A549 (cell line): ENCODE data around the gene NCOA6. TPM values are rescaled to one million over a fixed set of nuclear protein-coding genes. Genes with fewer than 3 reads are reported as not detected.

ENCODE experiments used
- ATAC-seq, 2 experiments: fragments of 200-7000 bp in 1 of 2; fragments of >200 bp in 1 of 2; cut with Nextera tagmentation in 1 of 2; cut with Tn5 transposase in 1 of 2; 3 replicates each; pipeline versions ENCODE4 v1.8.0 to v1.9.1; 2018 to 2020; ENCODE audit warnings: mild to moderate bottlenecking in 1 of 2, moderate library complexity in 1 of 2
- CTCF ChIA-PET: fragments of 300-600 bp; sonication (Branson Sonifier 250); formaldehyde crosslinking; extraction: SDS; loops from one replicate; lab custom pipeline; 2021; ENCODE audit warnings: antibody characterized with exemption, inconsistent platforms; lab: Yijun Ruan, JAX
- POLR2A ChIA-PET: fragments of 350-600 bp; formaldehyde crosslinking; extraction: SDS; loops from one replicate; lab custom pipeline; 2021; ENCODE audit warnings: antibody characterized with exemption, inconsistent platforms; lab: Yijun Ruan, JAX
- DNase-seq, 2 experiments: peaks; one replicate each; pipeline versions ENCODE4 v3.0.0 to v3.0.0-alpha.2; 2011 to 2016; ENCODE audit warnings: low read depth in 1 of 2, low spot score in 1 of 2
- FAIRE-seq: peaks from 2 replicates; lab custom pipeline; 2011; peaks lifted over from hg19 to GRCh38; lab: Jason Lieb, UNC
- H3K27ac ChIP-seq, 2 experiments: fragments of >200 bp; sonication (Bioruptor Twin); formaldehyde crosslinking; 3 replicates each; pipeline ENCODE4 v1.5.1; 2016 to 2017
- H3K4me1 ChIP-seq: fragments of >200 bp; sonication (Bioruptor Twin); formaldehyde crosslinking; 3 replicates; pipeline ENCODE4 v1.6.1; 2016
- H3K4me2 ChIP-seq: fragments of >200 bp; sonication (Bioruptor Twin); formaldehyde crosslinking; 3 replicates; pipeline ENCODE4 v1.6.1; 2016
- H3K4me3 ChIP-seq: fragments of >200 bp; sonication (Bioruptor Twin); formaldehyde crosslinking; 3 replicates; pipeline ENCODE4 v1.5.1; 2016
- H3K9me3 ChIP-seq: fragments of >200 bp; sonication (Bioruptor Twin); formaldehyde crosslinking; 3 replicates; pipeline ENCODE4 v1.6.1; 2016
- CBX2 ChIP-seq: fragments of 200-600 bp; sonication (generic); IDR thresholded peaks from 2 replicates; pipeline ENCODE4 v1.6.1; 2016; ENCODE audit warnings: low read depth, mild to moderate bottlenecking, borderline replicate concordance
- CBX8 ChIP-seq: fragments of 200-600 bp; sonication (generic); IDR thresholded peaks from 2 replicates; pipeline ENCODE4 v1.6.1; 2016
- CEBPB ChIP-seq, 2 experiments: fragments of >200 bp in 1 of 2; sonication (Bioruptor Twin) in 1 of 2; formaldehyde crosslinking in 1 of 2; IDR thresholded peaks; 2 replicates each; pipeline ENCODE4 v1.6.1; 2012 to 2016
- EHF ChIP-seq: fragments of 250-450 bp; sonication (Bioruptor Pico); IDR thresholded peaks from 2 replicates; pipeline ENCODE4 v1.5.0; 2020; ENCODE audit warnings: mild to moderate bottlenecking
- EHMT2 ChIP-seq: fragments of 200-600 bp; sonication (generic); IDR thresholded peaks from 2 replicates; pipeline ENCODE4 v1.6.1; 2016; ENCODE audit warnings: antibody characterized with exemption, low read depth, mild to moderate bottlenecking, moderate library complexity
- ESRRA ChIP-seq: fragments of 150-350 bp; IDR thresholded peaks from 2 replicates; pipeline ENCODE4 v1.6.1; 2014; ENCODE audit warnings: mild to moderate bottlenecking, low read length, borderline replicate concordance
- FOSL2 ChIP-seq, 2 experiments: fragments of 450-650 bp in 1 of 2; fragments of >200 bp in 1 of 2; sonication (Bioruptor Twin) in 1 of 2; formaldehyde crosslinking; IDR thresholded peaks; 2 replicates each; pipeline versions ENCODE4 v1.5.0 to v1.6.1; 2016 to 2020; ENCODE audit warnings: mild to moderate bottlenecking in 1 of 2, moderate library complexity in 1 of 2
- HDAC2 ChIP-seq: fragments of 200-600 bp; sonication (generic); IDR thresholded peaks from 2 replicates; pipeline ENCODE4 v1.6.1; 2016
- JUN ChIP-seq, 2 experiments: fragments of >200 bp; sonication (Bioruptor Twin); formaldehyde crosslinking; IDR thresholded peaks; 2 replicates in 1 of 2; 3 replicates in 1 of 2; pipeline ENCODE4 v1.6.1; 2016 to 2017
- JUNB ChIP-seq: fragments of >200 bp; sonication (Bioruptor Twin); formaldehyde crosslinking; IDR thresholded peaks from 2 replicates; pipeline ENCODE4 v1.6.1; 2016
- KDM5A ChIP-seq: fragments of 200-600 bp; sonication (generic); IDR thresholded peaks from 2 replicates; pipeline ENCODE4 v1.6.1; 2016; ENCODE audit warnings: antibody characterized with exemption, mild to moderate bottlenecking
- MYC ChIP-seq: IDR thresholded peaks from 2 replicates; pipeline ENCODE4 v1.6.1; 2012; ENCODE audit warnings: mild to moderate bottlenecking, inconsistent platforms, low read length, improper control_type of control experiment, borderline replicate concordance
- NPAS2 ChIP-seq: fragments of 250-450 bp; sonication (Bioruptor Pico); IDR thresholded peaks from 2 replicates; pipeline ENCODE4 v1.8.0; 2022; ENCODE audit warnings: mild to moderate bottlenecking, moderate library complexity, borderline replicate concordance
- NR3C1 ChIP-seq: fragments of >200 bp; sonication (Bioruptor Twin); formaldehyde crosslinking; IDR thresholded peaks from 3 replicates; pipeline ENCODE4 v1.6.1; 2017
- PHF8 ChIP-seq: fragments of 200-600 bp; sonication (generic); IDR thresholded peaks from 2 replicates; pipeline ENCODE4 v1.6.1; 2016; ENCODE audit warnings: low read depth, mild to moderate bottlenecking, antibody characterized with exemption, moderate library complexity, borderline replicate concordance
- POLR2A ChIP-seq: IDR thresholded peaks from 2 replicates; pipeline ENCODE4 v1.6.1; 2012; ENCODE audit warnings: mild to moderate bottlenecking, low read length
- RCOR1 ChIP-seq: fragments of 150-350 bp; IDR thresholded peaks from 2 replicates; pipeline ENCODE4 v1.6.1; 2014; ENCODE audit warnings: antibody characterized with exemption, low read length, low read depth
- RFX5 ChIP-seq: fragments of 450-650 bp; IDR thresholded peaks from 2 replicates; pipeline ENCODE4 v1.7.1; 2014; ENCODE audit warnings: antibody characterized with exemption, mild to moderate bottlenecking, moderate library complexity
- RNF2 ChIP-seq: fragments of 200-600 bp; sonication (generic); IDR thresholded peaks from 2 replicates; pipeline ENCODE4 v1.6.1; 2016; ENCODE audit warnings: low read depth, mild to moderate bottlenecking, antibody characterized with exemption, moderate library complexity, borderline replicate concordance
- SMC3 ChIP-seq: fragments of >200 bp; sonication (Bioruptor Twin); formaldehyde crosslinking; IDR thresholded peaks from 3 replicates; pipeline ENCODE4 v1.6.1; 2018; ENCODE audit warnings: inconsistent platforms
- SREBF2 ChIP-seq: fragments of 450-650 bp; IDR thresholded peaks from 2 replicates; pipeline ENCODE4 v1.6.1; 2014; ENCODE audit warnings: mild to moderate bottlenecking, moderate library complexity
- ZFP36 ChIP-seq: fragments of 450-650 bp; IDR thresholded peaks from 2 replicates; pipeline ENCODE4 v1.6.1; 2014; ENCODE audit warnings: borderline replicate concordance; ENCODE audit not compliant: partially characterized antibody
- WGBS: methylation state at CpG from one replicate; pipeline ENCODE4 v1.1.6; 2017; ENCODE audit errors: missing lambda C conversion rate; 5-methylcytosine and 5-hydroxymethylcytosine counted together
- polyA plus RNA-seq, 4 experiments: library from polyadenylated mRNA; depleted of rRNA in 3 of 4; stranded (reverse); fragments of >200 nt; fragmentation: RNase III in 1 of 4; extraction: RNeasy Plus Mini Kit Qiagen cat#74134 plus additional on column Dnase treatment in 1 of 4; gene quantifications; 2 replicates in 3 of 4; 3 replicates in 1 of 4; pipeline ENCODE4 v1.2.3, GENCODE V29; 2011 to 2017
- TF ChIP-seq, protein P1 (sequence below): IDR thresholded peaks from 2 replicates; pipeline ENCODE4 v1.6.1; 2012; ENCODE audit warnings: low read depth, borderline replicate concordance
- TF ChIP-seq, protein P2 (sequence below): fragments of 250-450 bp; sonication (Bioruptor Pico); IDR thresholded peaks from 2 replicates; pipeline ENCODE4 v1.5.0; 2021; ENCODE audit warnings: mild to moderate bottlenecking, moderate library complexity, borderline replicate concordance
- TF ChIP-seq, protein P3 (sequence below): IDR thresholded peaks from 2 replicates; pipeline ENCODE4 v1.6.1; 2012
- TF ChIP-seq, protein P4 (sequence below): fragments of >200 bp; sonication (Bioruptor Twin); formaldehyde crosslinking; IDR thresholded peaks from 3 replicates; pipeline ENCODE4 v1.5.1; 2016
- TF ChIP-seq, protein P5 (sequence below): fragments of 150-350 bp; IDR thresholded peaks from 2 replicates; pipeline ENCODE4 v1.6.1; 2014; ENCODE audit warnings: low read depth, mild to moderate bottlenecking, low read length
- TF ChIP-seq, protein P6 (sequence below): fragments of >200 bp; sonication (Bioruptor Twin); formaldehyde crosslinking; IDR thresholded peaks from 3 replicates; pipeline ENCODE4 v1.6.1; 2016
- TF ChIP-seq, protein P7 (sequence below): fragments of >200 bp; sonication (Bioruptor Twin); formaldehyde crosslinking; IDR thresholded peaks from 2 replicates; pipeline ENCODE4 v1.6.1; 2016

Gene NCOA6
- polyA plus RNA-seq, 2 of the 4 experiments (the other 2 are of a cell fraction) = 15.8 to 18.0 TPM

DNA sequence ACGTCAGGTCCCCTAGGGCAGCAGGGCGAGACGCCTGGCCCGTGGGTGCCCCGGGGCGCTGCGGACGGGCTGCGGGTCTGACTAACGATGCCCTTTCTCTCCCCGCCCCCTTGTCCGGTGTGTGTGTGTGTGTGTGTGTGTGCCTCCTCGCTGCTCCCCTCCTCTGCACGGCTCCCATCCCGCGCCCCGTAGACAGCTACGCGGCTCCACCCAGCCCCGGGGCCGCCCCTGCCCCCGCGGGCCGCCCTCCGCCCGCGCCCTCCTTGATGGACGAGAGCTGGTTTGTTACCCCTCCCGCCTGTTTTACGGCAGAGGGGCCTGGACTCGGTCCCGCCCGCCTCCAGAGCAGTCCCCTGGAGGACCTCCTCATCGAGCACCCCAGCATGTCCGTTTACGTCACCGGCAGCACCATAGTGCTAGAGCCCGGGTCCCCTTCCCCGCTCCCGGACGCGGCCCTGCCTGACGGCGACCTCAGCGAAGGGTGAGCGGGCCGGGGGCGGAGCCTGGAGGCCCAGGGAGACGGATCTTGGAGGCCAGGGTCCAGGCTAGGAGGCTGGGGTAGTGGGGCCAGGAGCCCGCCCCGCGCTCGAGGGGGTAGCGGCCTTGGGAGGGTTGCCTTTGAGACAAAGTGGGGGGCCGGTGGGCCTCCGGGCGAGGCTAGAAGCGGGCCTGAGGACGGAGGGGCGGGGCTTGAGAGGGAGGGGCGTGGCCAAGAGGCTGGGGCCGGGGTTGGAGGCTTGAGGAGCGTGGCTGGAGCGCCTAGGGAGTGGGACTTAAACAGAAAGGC lies 116.2 kb downstream of the NCOA6 start:
- Histone ChIP-seq H3K4me1 (peaks cover 40% of the 10 kb centered on the region), H3K27ac (peak overlapping the region; percentile 78 to 99), H3K9me3 (no peaks in the 10 kb centered on the region), H3K4me3 (peak overlapping the region; percentile 64), H3K4me2 (peak overlapping the region; percentile 88)
- DNase-seq (peak; percentile 86), FAIRE-seq (no peak), ATAC-seq (peak; percentile 62 to 79)
- TF ChIP-seq NR3C1 (no peak), KDM5A (no peak), POLR2A (peak; percentile 19), PHF8 (peak; percentile 65), NPAS2 (CRISPR knock-in tag) (no peak), ZFP36 (no peak), FOSL2 (IDR thresholded peaks at IDR 0.05) (no peak), FOSL2 (CRISPR knock-in tag; IDR thresholded peaks at IDR 0.05) (peak; percentile 22; the same call in 1 of the 2 replicates), CEBPB (IDR thresholded peaks at IDR 0.05) (no peak)
- TF ChIP-seq, protein P1, sequence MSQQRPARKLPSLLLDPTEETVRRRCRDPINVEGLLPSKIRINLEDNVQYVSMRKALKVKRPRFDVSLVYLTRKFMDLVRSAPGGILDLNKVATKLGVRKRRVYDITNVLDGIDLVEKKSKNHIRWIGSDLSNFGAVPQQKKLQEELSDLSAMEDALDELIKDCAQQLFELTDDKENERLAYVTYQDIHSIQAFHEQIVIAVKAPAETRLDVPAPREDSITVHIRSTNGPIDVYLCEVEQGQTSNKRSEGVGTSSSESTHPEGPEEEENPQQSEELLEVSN = peak; percentile 62; the same call in 1 of the 2 replicates
- POLR2A ChIA-PET = no interaction called here
- CTCF ChIA-PET = interaction anchor here (0.6 to 8.6 kb wide), 20 partner anchors 9 to 397 kb away, joined by 3 to 108 read pairs (median 5); partner anchors contain the start of gene DYNLRB1
- under 1% methylated on average over 16 of the region's 64 CpGs for WGBS

DNA sequence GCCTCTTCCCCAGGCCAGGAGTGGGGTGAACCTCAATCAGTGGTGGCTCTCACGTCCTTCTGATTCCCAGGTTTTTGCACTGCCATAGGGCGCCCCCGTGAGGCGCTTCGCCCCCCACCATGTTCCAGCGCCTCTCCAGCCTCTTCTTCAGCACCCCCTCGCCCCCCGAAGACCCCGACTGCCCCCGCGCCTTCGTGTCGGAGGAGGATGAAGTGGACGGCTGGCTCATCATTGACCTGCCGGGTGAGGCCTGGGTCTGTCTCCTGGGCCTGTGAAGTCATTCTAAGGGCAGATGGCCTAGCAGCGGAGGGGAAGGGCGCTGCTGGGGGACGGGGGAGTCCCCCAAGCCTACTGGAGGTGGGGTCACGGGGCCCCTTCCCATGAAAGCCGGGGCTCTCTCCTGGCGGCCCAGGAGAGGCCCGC lies 116.8 kb downstream of the NCOA6 start:
- FAIRE-seq (no peak), DNase-seq (peak; percentile 67 to 72), ATAC-seq (peak; percentile 14 to 62; a peak in 4 of 6 replicates)
- Histone ChIP-seq H3K4me3 (peak overlapping the region; percentile 64), H3K4me2 (peak overlapping the region; percentile 88), H3K4me1 (peaks cover 34% of the 10 kb centered on the region), H3K27ac (peak overlapping the region; percentile 78 to 99; a peak in 5 of 6 replicates), H3K9me3 (no peaks in the 10 kb centered on the region)
- 0% methylated on average over 4 of the region's 22 CpGs for WGBS
- ChIA-PET POLR2A (no interaction called here), CTCF (interaction anchor here (0.8 to 8.6 kb wide), 30 partner anchors 9 to 523 kb away, joined by 3 to 108 read pairs (median 5); partner anchors contain the start of genes DYNLRB1, MAP1LC3A and PIGU)
- TF ChIP-seq RFX5 (no peak), HDAC2 (no peak), CBX8 (no peak), EHF (CRISPR knock-in tag) (no peak), KDM5A (peak; percentile 80; the same call in 1 of the 2 replicates), NPAS2 (CRISPR knock-in tag) (no peak), ESRRA (no peak), CBX2 (no peak), PHF8 (no peak), MYC (no peak), JUN (IDR thresholded peaks at IDR 0.05) (no peak), SMC3 (peak; percentile 72), FOSL2 (IDR thresholded peaks at IDR 0.05) (no peak), FOSL2 (CRISPR knock-in tag; IDR thresholded peaks at IDR 0.05) (no peak), EHMT2 (no peak), JUNB (no peak), RCOR1 (no peak), CEBPB (IDR thresholded peaks at IDR 0.05) (no peak), RNF2 (no peak), SREBF2 (no peak)
- TF ChIP-seq, protein P2, sequence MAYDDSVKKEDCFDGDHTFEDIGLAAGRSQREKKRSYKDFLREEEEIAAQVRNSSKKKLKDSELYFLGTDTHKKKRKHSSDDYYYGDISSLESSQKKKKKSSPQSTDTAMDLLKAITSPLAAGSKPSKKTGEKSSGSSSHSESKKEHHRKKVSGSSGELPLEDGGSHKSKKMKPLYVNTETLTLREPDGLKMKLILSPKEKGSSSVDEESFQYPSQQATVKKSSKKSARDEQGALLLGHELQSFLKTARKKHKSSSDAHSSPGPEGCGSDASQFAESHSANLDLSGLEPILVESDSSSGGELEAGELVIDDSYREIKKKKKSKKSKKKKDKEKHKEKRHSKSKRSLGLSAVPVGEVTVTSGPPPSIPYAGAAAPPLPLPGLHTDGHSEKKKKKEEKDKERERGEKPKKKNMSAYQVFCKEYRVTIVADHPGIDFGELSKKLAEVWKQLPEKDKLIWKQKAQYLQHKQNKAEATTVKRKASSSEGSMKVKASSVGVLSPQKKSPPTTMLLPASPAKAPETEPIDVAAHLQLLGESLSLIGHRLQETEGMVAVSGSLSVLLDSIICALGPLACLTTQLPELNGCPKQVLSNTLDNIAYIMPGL (CRISPR knock-in tag) = no peak
- TF ChIP-seq, protein P3, sequence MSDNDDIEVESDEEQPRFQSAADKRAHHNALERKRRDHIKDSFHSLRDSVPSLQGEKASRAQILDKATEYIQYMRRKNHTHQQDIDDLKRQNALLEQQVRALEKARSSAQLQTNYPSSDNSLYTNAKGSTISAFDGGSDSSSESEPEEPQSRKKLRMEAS = no peak
- TF ChIP-seq, protein P4, sequence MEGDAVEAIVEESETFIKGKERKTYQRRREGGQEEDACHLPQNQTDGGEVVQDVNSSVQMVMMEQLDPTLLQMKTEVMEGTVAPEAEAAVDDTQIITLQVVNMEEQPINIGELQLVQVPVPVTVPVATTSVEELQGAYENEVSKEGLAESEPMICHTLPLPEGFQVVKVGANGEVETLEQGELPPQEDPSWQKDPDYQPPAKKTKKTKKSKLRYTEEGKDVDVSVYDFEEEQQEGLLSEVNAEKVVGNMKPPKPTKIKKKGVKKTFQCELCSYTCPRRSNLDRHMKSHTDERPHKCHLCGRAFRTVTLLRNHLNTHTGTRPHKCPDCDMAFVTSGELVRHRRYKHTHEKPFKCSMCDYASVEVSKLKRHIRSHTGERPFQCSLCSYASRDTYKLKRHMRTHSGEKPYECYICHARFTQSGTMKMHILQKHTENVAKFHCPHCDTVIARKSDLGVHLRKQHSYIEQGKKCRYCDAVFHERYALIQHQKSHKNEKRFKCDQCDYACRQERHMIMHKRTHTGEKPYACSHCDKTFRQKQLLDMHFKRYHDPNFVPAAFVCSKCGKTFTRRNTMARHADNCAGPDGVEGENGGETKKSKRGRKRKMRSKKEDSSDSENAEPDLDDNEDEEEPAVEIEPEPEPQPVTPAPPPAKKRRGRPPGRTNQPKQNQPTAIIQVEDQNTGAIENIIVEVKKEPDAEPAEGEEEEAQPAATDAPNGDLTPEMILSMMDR = peak; percentile 77
- TF ChIP-seq, protein P5, sequence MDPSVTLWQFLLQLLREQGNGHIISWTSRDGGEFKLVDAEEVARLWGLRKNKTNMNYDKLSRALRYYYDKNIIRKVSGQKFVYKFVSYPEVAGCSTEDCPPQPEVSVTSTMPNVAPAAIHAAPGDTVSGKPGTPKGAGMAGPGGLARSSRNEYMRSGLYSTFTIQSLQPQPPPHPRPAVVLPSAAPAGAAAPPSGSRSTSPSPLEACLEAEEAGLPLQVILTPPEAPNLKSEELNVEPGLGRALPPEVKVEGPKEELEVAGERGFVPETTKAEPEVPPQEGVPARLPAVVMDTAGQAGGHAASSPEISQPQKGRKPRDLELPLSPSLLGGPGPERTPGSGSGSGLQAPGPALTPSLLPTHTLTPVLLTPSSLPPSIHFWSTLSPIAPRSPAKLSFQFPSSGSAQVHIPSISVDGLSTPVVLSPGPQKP = no peak
- TF ChIP-seq, protein P6, sequence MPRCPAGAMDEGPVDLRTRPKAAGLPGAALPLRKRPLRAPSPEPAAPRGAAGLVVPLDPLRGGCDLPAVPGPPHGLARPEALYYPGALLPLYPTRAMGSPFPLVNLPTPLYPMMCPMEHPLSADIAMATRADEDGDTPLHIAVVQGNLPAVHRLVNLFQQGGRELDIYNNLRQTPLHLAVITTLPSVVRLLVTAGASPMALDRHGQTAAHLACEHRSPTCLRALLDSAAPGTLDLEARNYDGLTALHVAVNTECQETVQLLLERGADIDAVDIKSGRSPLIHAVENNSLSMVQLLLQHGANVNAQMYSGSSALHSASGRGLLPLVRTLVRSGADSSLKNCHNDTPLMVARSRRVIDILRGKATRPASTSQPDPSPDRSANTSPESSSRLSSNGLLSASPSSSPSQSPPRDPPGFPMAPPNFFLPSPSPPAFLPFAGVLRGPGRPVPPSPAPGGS = no peak
- TF ChIP-seq, protein P7, sequence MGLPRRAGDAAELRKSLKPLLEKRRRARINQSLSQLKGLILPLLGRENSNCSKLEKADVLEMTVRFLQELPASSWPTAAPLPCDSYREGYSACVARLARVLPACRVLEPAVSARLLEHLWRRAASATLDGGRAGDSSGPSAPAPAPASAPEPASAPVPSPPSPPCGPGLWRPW = no peak
